HG02610 (cell line): ENCODE measurements around the gene KRTAP13-1.

Experiments used
- ATAC-seq: cut with Tn5 transposase; IDR thresholded peaks from one replicate; pipeline ENCODE4 v1.9.1; 2021; ENCODE audit warnings: mild to moderate bottlenecking, moderate library complexity; ENCODE audit not compliant: unreplicated experiment

Gene KRTAP13-1

GRCh38 chr21:30395731-30396130, at the start of gene KRTAP13-1:
Gene KRTAP13-1, plus strand, starts transcription at chr21:30396031. Its CDS starts 56 bp downstream, at chr21:30396087.
- ATAC-seq = no peak

- no peak for ATAC-seq
These were observed 47.3 kb upstream of the KRTAP13-1 start, which contains the start of gene KRTAP23-1 for GRCh38 chr21:30348506-30348905. Gene KRTAP23-1, minus strand, starts transcription at chr21:30348606. Its CDS starts 0 bp downstream, at chr21:30348606.

GRCh38 chr21:30349572-30349971, 46.3 kb upstream of the KRTAP13-1 start:
- ATAC-seq = no peak

- ATAC-seq = no peak
These were observed 44.3 kb upstream of the KRTAP13-1 start for GRCh38 chr21:30351534-30351933.

- no peak for ATAC-seq
These were observed 41.4 kb upstream of the KRTAP13-1 start for GRCh38 chr21:30354308-30355005.

GRCh38 chr21:30355906-30356305, 39.9 kb upstream of the KRTAP13-1 start:
- no peak for ATAC-seq

- ATAC-seq = no peak
These were observed 23.6 kb upstream of the KRTAP13-1 start, which contains the start of gene KRTAP13-2 for GRCh38 chr21:30372139-30372770. Gene KRTAP13-2, minus strand, starts transcription at chr21:30372271. Its CDS starts 58 bp downstream, at chr21:30372213.

GRCh38 chr21:30382201-30382600, 13.6 kb upstream of the KRTAP13-1 start:
- no peak for ATAC-seq

GRCh38 chr21:30391492-30392025, 4.3 kb upstream of the KRTAP13-1 start:
- ATAC-seq = no peak

GRCh38 chr21:30408782-30409494, 13.1 kb downstream of the KRTAP13-1 start:
- ATAC-seq = no peak

GRCh38 chr21:30415993-30416392, 20.2 kb downstream of the KRTAP13-1 start:
- ATAC-seq = no peak

- ATAC-seq = no peak
These were observed 30.0 kb downstream of the KRTAP13-1 start, which contains the start of gene KRTAP13-3 for GRCh38 chr21:30425826-30426225. Gene KRTAP13-3, minus strand, starts transcription at chr21:30425926. Its CDS starts 14 bp downstream, at chr21:30425912.

- no peak for ATAC-seq
These were observed 30.9 kb downstream of the KRTAP13-1 start for GRCh38 chr21:30426731-30427130.

- ATAC-seq = no peak
These were observed 34.4 kb downstream of the KRTAP13-1 start, which contains the start of gene KRTAP13-4 for GRCh38 chr21:30430170-30430655. Gene KRTAP13-4, plus strand, starts transcription at chr21:30430220. Its CDS starts 56 bp downstream, at chr21:30430276.

- ATAC-seq = peak; percentile 65
These were observed 38.3 kb downstream of the KRTAP13-1 start for GRCh38 chr21:30434033-30434631.

- ATAC-seq = no peak
These were observed 41.3 kb downstream of the KRTAP13-1 start for GRCh38 chr21:30437010-30437565.

- ATAC-seq = no peak
These were observed 44.1 kb downstream of the KRTAP13-1 start, which contains the start of gene KRTAP15-1 for GRCh38 chr21:30439975-30440374. Gene KRTAP15-1, plus strand, starts transcription at chr21:30440275. Its CDS starts 53 bp downstream, at chr21:30440328.

- ATAC-seq = no peak
These were observed 47.4 kb downstream of the KRTAP13-1 start for GRCh38 chr21:30443226-30443625.

- no peak for ATAC-seq
These were observed 48.4 kb downstream of the KRTAP13-1 start for GRCh38 chr21:30444204-30444603.
